ENCODE measurements around the gene ZBTB40.

The ZBTB40 gene

GRCh38 chr1:22451702-22452480 is at the start of gene ZBTB40:
ZBTB40 (plus strand) TSS chr1:22451851; CDS start chr1:22489949, 38,098 bp downstream.
- FAIRE-seq (no peak), DNase-seq (ENCODE audit: low spot score) (peak; percentile 82)

GRCh38 chr1:22402356-22403053 is 49.1 kb upstream of the ZBTB40 start:
- FAIRE-seq, result no peak
- no peak for DNase-seq (ENCODE audit: low spot score)

- FAIRE-seq (no peak), DNase-seq (ENCODE audit: low spot score) (no peak)
These were observed 47.2 kb upstream of the ZBTB40 start for GRCh38 chr1:22404486-22404885.

GRCh38 chr1:22406722-22407495 is 44.7 kb upstream of the ZBTB40 start:
- DNase-seq (ENCODE audit: low spot score) (no peak), FAIRE-seq (no peak)

GRCh38 chr1:22408230-22408629 is 43.4 kb upstream of the ZBTB40 start:
- DNase-seq (ENCODE audit: low spot score) (no peak), FAIRE-seq (no peak)

- FAIRE-seq (no peak), DNase-seq (ENCODE audit: low spot score) (no peak)
These were observed 41.2 kb upstream of the ZBTB40 start for GRCh38 chr1:22410401-22410800.

GRCh38 chr1:22410928-22411495 is 40.6 kb upstream of the ZBTB40 start:
- no peak for FAIRE-seq
- DNase-seq (ENCODE audit: low spot score), result no peak

- FAIRE-seq (no peak), DNase-seq (ENCODE audit: low spot score) (no peak)
These were observed 40.1 kb upstream of the ZBTB40 start for GRCh38 chr1:22411589-22411988.

- DNase-seq (ENCODE audit: low spot score), result no peak
- FAIRE-seq, result no peak
These were observed 38.5 kb upstream of the ZBTB40 start for GRCh38 chr1:22412932-22413727.

- DNase-seq (ENCODE audit: low spot score), result no peak
- FAIRE-seq, result no peak
These were observed 37.9 kb upstream of the ZBTB40 start for GRCh38 chr1:22413799-22414198.

- FAIRE-seq (no peak), DNase-seq (ENCODE audit: low spot score) (no peak)
These were observed 37.4 kb upstream of the ZBTB40 start for GRCh38 chr1:22414244-22414751.

GRCh38 chr1:22415489-22415888 is 36.2 kb upstream of the ZBTB40 start:
- DNase-seq (ENCODE audit: low spot score) (no peak), FAIRE-seq (no peak)

- DNase-seq (ENCODE audit: low spot score) (peak; percentile 44), FAIRE-seq (no peak)
These were observed 34.8 kb upstream of the ZBTB40 start for GRCh38 chr1:22416555-22417454.

GRCh38 chr1:22417466-22417865 is 34.2 kb upstream of the ZBTB40 start:
- DNase-seq (ENCODE audit: low spot score) (no peak), FAIRE-seq (no peak)

GRCh38 chr1:22418312-22418711 is 33.3 kb upstream of the ZBTB40 start:
- DNase-seq (ENCODE audit: low spot score) (no peak), FAIRE-seq (no peak)

GRCh38 chr1:22418933-22419382 is 32.7 kb upstream of the ZBTB40 start:
- FAIRE-seq, result no peak
- DNase-seq (ENCODE audit: low spot score), result peak; percentile 66

- DNase-seq (ENCODE audit: low spot score), result peak; percentile 60
- FAIRE-seq, result no peak
These were observed 31.1 kb upstream of the ZBTB40 start for GRCh38 chr1:22420455-22421053.

- DNase-seq (ENCODE audit: low spot score) (no peak), FAIRE-seq (no peak)
These were observed 24.9 kb upstream of the ZBTB40 start for GRCh38 chr1:22426781-22427180.

GRCh38 chr1:22428672-22429071 is 23.0 kb upstream of the ZBTB40 start:
- peak; percentile 5 for FAIRE-seq
- DNase-seq (ENCODE audit: low spot score), result no peak
